Activated CD8-positive, alpha-beta memory T cell treated with anti-CD3 and anti-CD28 coated beads, Interleukin-2, amount 50 U/mL, for 4 hours (primary cell): ENCODE data around the gene GPRIN3.
"Not testable (repeated sequence)": the region's sequence is repeated elsewhere in the genome, so short reads cannot be mapped to it uniquely, and the experiment has no call there.

ENCODE experiments used
- DNase-seq: peaks from one replicate; pipeline ENCODE4 v3.0.0-alpha.2; 2020

The GPRIN3 gene

DNA sequence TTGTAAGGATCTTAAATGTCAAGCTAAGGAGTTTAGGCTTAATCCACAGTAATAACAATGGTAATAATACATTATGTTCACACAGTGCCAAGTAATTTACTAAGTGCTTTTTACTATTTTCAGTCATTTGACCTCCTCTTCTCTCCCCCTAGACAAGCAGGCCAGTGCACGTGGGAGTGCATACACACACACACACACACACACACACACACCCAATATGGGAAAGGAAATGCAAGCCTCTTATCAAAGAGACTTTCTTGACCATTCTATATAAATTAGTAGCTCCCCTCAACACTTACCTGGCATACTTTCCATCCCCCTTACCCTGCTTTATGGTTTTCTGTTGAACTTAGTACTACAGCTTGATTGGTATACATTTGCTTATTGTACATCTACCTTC lies 3.8 kb upstream of the GPRIN3 start:
- no peak for DNase-seq

DNA sequence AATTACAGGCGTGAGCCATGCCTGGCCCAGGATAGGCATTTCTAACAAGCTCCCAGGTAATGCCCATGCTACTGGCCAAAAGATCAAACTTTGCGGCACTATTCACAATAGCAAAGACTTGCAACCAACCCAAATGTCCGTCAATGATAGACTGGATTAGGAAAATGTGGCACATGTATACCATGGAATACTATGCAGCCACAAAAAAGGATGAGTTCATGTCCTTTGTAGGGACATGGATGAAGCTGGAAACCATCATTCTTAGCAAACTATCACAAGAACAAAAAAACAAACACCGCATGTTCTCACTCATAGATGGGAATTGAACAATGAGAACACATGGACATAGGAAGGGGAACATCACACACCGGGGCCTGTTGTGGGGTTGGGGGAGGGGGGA lies 1.6 kb upstream of the GPRIN3 start:
- DNase-seq = not testable (repeated sequence)

DNA sequence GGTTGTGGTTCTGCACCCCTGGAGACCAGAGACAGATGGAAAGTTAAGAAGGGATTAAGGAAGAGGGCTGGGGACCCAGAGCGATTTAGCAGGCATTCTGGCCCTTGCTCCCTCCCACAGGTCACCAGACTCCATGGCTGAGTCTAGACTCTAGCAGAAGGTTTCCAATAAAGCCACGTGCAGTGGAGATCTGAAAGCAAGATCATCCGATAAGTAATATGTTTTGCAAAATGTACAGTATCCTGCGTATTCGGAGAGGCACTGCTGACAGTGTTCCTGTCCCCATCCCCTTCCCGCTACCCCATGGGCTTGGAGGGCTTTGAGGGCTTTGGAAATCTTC lies 531 bp upstream of the GPRIN3 start:
- DNase-seq = no peak

DNA sequence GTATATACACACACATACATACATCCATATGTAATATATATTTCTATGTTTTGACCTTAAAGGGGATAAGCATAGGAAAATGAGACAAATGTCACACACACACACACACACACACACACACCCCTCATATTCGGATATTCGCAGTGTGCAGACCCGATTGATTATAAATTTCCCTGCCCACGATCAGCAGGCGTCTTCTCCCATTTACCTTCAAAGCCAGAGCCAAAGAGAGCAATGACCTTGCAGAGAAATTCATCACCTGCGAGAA lies 488 bp downstream of the GPRIN3 start:
- DNase-seq = no peak

DNA sequence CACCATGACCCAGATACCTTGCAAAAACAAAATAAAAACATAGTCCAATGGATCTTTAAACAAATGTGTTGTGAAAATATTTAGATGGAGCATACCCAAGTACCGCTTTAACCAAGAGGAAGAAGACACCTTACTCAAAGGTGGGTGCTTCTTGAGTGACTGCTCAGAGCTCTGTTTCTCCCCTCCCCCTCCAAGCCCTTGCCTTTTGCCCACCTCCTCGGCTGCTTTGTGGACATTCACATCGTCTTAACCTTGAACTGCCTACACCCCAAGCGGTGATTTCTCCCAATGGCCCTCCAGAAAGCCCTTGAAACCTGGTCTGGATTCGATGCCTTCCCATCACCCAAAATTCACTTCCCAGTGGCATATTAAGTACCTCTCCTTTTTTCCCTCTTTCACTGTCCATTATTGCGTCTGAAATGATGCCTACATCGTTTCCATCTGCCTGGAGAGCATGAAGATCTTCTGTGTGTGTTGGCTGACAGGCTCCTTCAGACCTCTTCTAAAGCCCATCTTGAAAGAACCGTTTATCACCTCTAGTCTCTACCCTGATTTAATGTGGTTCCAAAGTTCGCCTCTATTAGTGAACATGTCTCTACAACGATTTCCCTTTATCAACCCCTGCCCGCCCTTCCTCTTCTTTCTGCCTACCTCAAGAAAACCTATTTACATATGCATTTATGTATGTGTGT lies 968 bp downstream of the GPRIN3 start:
- DNase-seq = no peak

DNA sequence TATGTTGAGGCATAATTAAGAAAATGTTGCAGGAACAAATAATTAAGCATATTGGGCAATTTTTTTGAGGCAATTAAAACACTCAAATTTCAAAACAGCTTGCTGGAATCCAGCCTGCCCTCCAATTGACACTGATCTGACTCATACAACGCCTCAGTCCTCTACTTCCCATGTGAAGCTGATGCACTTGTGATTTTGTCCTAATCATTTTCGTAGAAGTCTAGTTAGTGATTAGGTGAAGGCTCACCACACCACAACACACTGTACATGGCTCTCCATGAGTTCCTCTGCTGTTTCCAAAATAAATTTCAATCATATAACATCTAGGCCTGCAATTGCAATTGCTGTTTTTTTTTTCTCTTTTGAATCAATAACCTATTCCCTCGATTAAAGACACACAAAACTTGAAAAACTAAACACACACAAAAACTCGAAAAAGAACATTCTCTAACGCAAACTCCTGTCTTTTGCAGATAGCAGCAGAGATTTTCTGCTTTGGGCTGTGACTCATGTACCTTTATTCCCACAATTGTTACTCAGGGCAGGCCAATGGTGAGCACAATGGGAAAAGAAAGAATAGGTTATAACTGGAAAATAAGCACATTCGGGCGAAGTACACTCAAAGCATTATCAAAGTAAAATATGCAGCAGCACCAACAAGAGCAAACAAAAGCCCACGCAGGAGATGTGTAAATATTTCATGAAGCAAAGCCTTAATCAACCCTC lies 1.7 kb downstream of the GPRIN3 start:
- DNase-seq = no peak

DNA sequence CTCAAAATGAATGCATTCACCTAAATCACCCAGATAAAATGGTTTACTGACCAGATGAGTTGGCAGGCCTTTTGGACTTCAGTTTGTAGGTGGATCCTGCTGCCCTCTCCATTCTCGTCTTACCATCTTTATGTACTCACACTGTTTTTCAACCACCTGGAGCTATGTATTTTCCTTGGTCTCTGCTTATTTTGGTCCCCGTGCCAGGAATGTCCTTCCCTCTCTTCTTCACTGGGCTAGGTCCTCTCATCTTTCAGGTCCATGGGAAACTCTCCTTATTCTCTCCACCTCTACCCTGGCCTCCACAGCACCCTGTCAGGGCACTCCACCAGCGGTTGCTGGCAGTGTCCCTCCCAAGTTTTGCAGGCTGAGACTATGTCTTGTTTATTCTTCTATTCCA lies 2.6 kb downstream of the GPRIN3 start:
- DNase-seq = no peak

DNA sequence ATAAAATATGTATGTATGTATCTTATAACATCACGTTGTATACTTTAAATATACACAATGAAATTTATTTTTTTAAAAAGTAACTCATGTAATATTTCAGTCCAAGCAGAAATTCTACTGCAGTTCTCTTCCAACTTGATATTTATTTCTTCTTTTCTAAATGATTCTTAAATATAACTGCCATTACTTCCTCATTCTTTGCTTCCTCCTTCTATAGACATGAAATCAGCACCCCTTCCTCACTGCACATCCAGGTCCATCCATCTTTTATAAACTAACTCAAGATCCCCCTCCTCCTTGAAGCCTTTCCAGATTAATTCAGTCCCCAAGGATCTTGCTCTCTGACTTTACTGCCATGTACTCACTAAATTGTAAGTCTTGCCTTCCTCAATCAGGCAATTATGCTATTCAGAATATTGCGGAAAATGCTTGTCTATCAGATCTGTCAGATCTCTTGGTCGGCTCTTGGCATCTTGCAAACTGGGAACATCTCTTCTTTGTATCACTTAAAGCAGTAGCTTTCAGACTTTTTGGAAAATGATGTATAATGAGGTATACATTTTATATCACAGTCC lies 3.7 kb downstream of the GPRIN3 start:
- DNase-seq = no peak

DNA sequence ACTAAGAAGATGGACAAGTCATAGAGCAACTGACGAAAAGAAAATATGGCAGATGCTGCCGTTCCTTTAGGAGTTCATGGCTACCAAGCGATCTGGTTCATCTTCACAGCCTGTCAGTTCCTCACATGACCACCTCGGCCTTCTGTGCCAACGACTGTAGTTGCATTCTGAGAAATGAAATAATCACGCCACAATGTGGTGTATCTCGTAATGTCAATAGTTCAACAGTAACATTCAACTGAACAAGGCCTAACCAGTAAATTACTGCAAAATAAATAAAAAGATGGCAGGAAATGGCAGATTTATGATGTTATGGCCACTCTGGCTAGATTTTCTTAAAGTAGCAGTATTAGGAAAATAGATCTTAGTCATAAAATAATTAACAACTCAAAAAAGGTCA lies 4.4 kb downstream of the GPRIN3 start:
- DNase-seq = peak; percentile 36

DNA sequence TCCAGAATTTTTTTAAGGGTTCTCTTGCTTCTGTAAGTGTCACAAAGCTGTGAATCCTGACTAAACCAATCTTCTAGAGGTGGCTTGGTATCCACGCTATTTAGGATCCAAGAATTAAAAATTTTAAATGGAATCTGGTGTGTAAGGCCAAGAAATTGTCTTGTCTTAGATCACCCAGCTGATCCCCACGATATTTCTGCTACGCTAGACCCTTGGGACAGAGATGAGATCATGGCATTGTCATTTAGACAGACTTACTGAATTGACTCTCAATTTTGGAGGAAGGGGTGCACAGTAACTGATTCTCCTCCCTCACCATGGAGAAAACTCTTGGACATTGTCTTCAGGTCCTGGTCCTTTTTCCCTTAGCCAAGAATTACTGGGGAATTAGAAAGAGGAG lies 5.7 kb downstream of the GPRIN3 start:
- DNase-seq = no peak

DNA sequence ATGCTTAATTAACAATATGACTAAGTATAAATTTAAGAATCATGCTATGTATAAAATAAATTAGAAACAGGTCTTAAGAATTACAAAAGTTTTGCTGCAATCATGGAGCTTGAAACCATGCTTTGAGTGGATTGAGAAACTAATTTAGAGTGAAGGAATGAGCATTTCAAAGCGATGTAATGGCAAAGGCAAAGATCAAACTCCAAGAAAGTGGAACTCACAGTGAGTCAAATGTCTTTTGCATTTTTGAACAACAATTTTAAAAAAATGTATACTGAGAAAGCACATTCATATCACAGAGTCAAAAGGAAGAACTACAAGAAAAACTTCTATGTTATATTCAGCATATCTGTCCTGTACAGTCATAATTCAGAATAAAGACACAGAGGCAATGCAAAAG lies 6.6 kb downstream of the GPRIN3 start:
- DNase-seq = no peak

DNA sequence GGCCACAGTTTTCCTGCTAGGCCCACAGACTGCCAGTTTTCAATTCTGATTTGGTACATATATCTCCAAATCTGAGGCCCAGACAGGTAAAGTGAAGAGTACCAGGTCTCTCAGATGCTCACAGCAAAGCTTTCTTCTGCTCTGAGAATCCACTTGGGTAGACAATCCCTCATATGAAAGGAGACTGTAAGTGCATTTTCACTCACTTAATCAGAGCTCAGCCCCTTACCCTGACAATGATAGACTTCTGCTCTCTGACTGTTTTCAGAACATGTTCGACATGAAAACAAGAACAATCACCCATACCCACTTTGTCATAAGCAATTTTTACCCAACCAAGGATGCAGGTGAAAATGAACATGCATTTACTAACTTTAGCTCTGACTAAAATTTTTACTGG lies 7.1 kb downstream of the GPRIN3 start:
- DNase-seq = no peak

DNA sequence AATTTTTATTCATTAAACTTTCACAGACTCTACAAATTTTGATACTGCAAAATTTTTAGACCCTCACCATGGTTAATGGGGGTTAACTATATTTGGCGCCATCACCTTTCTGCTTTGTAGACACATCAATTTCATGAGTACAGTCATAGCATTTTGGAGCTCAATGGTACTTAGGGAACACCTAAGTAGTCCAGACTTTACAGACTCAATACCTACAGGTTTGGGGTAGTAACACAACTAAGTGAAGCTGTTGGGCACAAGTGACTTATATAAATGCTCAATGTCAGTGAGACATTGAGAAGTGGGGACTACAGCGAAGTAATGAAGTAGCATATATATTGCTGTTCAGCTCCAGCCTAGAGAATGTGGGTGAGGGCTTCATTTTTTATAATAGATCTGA lies 7.5 kb downstream of the GPRIN3 start:
- no peak for DNase-seq

DNA sequence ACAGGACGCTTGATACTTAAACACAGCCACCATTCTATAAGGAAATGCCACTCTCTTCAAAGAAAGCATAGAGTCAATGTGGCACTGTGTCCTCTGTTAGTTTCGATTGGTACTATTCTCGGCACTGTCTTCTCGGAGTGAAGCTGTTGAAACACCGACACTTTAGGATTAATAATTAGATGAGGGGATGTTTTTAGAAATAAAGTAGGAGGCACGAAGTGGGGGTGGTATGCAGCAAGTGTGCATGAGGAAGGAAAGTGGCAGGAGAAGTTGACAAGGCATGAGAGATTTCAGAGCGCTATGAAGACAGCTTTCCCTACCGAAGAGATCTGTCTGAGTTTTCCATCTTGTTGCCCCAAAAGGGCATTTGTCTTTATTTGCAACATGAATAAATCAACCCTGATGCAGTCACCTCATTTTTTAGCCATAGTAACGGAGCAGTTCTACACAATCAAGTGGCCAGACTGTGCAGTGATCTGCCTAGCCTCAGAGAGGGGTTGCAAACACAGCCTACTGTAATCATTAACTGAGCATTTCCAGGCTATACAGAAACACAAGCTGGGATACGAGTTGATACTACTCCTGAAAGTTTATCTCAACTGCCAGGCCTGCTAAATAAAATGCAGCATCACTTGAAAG lies 8.3 kb downstream of the GPRIN3 start:
- DNase-seq = no peak

DNA sequence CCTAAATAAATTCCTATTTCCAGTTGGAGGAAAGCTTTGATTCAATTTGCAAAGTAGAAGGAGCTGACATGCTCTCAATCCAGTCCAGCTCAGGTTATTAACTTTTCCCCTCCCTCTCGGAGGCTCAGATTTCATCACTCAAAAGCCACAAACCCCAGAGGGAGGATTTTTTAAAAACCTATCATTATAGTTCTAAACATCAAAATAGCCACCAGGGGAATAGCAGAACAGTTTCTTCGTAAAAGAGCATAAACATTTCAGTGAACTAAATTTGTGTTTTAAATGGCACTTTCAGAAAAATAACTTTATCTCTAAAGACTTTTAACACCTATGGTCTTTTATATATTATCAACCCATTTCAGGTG lies 8.8 kb downstream of the GPRIN3 start:
- no peak for DNase-seq

DNA sequence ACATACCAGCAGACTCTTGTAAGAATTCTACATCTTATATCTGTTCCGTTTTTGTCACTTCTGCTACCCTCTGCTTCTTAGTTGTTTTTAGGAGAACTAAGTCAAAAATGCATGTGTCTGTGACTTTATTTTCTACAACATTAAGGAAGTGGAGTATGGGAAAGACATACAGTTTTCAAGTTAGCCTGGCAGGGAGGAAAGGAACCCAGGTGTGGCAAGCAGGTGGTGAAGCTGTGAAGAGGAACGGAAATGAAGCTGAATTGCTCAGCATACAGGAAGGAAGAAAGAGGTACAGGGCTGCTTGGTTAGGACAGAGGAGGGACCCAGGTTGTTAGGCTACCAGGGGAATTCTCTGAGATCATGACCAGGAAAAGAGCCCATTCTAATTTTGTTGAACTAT lies 9.4 kb downstream of the GPRIN3 start:
- no peak for DNase-seq

DNA sequence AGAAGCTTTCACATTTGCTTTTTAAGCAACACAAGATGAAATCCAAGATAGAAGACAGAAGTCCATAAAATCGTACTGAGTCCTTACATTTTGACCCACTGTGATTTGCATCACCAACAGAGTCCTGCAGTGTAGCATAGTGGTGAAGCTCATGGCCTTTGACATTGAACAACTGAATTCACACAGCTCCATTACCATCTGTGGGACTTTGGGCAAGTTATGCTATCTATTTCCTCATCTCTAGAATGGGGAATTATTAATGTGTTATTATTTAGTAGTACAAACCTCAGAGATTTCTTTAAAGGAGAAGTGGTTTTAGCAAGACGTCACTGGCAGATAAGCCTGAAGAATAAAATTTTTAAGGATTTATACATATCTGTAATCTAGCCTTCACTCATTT lies 10.7 kb downstream of the GPRIN3 start:
- DNase-seq = no peak

DNA sequence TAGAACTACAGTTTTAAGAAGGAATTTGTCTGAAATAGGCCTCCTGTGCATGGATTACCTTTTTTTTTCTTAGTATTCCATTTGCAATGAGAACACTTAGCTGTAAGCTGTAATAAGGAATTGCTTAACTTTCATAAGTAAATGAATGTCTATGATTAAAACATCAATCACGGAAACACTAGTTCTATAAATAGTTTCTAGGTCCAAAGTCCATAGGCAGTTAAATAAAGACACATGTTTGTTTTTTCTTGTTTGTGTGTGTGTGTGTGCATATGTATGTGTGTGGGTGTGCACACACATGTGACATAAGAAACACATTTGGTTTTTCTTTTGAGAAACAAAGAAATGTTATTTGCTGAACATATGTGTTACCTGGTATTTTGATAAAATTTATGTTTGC lies 11.2 kb downstream of the GPRIN3 start:
- no peak for DNase-seq

DNA sequence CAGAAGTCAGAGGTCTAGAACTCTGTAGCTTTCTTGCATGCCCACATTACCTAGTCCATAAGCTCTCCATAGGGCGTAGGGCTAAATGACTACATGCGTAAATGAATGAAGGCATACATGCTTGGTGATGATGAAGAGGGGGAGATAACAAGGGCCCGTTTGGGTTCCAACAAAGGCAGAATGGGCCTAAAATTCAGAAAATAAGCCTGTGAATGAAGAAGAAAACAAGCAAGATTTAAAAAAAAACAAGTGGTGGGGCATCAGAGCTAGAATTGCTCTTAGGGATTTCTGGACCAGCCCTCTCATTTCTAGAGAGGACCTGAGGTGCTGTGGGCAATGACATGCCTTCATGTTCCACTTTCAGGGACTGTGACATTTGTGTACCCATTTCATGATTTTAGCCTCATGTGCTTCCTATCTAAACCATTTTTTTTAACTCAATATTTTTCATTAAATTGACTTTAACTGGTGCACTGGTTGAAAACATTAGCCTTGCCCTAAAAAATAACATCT lies 12.1 kb downstream of the GPRIN3 start:
- no peak for DNase-seq

DNA sequence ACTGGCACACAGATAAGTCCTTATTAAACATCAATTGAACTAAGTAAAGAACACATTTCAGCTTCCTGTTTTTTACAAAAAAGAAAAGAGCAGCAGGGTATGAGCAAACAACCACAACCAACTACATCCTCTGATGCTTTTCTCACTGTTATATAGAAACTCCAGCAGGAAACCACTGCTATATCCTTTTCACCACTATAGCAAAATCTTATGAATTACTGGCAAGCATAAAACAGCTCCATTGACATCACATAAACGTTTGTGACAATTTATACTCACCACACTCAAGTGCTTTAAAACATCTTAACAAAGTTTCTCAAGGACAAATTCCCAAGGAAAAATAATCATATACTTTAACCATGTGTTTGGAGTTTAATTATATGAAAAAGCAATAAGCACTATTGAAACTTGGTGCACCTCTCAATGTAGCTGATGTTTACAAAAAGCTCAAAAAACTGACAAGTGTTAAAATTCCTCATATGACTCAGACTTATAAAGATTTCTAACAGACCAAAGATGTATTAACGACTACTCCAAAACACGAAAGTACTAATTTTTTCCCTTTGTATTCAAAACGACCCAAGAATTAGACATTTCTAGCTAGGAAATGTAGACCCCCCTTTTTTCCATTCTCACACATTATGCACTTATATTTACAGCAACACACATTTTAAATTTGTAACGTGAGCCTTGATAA lies 12.9 kb downstream of the GPRIN3 start:
- no peak for DNase-seq

DNA sequence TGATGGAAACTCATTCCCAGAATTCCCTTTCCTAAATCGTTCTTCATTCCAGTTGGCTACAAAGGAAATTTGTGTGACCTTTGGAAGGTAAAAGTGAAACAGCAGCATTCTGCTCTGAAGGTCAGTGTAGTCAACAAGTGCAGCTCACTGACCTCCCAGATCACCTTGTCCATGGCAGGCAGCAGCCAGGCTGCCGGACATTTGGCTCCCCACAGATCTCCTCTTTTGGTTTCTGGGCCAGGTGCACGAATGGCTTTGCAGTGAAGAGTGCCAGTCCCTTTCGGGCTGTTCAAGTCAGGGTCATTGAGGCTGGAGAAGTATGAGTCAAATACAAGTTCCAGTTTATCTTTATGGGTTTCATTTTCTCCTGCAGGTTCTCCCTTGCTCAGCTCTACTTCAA lies 14.3 kb downstream of the GPRIN3 start:
- no peak for DNase-seq

DNA sequence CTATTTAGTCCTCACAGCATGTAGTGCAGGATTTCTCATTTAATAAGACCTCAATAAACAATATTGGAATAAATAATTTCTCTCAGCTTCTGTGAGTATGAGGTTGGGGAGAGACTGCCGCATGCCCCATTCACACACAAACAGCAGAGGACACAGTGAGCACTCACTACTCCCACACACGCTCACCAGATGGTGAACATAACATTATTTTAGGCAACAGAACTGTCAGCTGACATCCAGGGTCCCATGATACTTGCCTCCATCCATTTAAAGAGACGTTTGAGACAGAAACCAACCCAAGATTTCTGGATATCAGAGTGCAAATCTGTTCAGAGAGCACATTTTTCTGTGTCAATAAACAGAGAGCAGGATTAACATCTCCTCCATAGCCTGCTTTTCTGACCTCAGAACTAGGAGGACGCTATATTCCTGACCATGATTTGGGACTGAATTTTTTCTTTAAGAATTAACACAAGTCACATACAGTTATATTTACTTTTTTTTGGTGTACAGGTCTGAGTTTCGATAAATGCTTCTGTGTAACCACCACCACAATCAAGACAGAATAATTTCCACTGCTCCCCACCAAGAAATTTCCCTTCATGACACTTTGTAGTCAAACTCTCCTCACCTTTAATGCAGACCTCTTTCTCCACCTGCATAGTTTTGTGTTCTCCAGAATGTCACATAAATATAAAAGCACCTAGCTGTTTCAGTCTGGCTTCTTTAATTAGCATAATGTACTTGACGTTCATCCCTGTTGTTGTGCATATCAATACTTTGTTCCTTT lies 16.7 kb downstream of the GPRIN3 start:
- DNase-seq = no peak

DNA sequence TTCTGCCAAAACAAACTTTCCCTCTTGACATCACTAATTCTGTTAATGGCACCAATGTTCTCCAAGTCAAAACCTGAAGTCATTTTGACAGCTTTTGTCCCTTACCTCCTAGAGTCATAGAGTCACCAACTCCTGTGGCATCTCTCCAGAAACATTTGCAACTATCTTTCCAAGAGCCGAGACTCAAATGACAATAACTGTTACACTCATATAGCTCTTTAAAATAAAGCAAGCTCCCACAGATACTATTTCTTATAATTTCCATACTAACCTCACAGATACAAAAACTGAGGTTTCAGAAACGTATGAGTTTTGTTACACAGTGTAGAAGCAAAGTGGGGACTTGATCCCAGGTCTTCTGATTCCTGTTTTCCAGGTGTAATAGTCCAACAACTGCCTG lies 18.3 kb downstream of the GPRIN3 start:
- DNase-seq = no peak
